Jurkat, Clone E6-1 (cell line): ENCODE results near the gene DEDD2. TPM values are rescaled to one million over a fixed set of nuclear protein-coding genes. Genes with fewer than 3 reads are reported as not detected.
A peak's percentile ranks its signal among the peaks of the same experiment; 100 is the strongest.
"Not testable (repeated sequence)": the region's sequence is repeated elsewhere in the genome, so short reads cannot be mapped to it uniquely, and the experiment has no call there.

Source experiments
- DNase-seq: peaks from one replicate; pipeline ENCODE4 v3.0.0-alpha.2; 2011; ENCODE audit warnings: low read depth, low spot score
- H3K4me3 ChIP-seq: 2 replicates; pipeline ENCODE4 v1.5.1; 2011; ENCODE audit warnings: mild to moderate bottlenecking, low read length, control low read depth, moderate library complexity
- polyA plus RNA-seq: library from polyadenylated mRNA; unstranded; fragments of >200 nt; gene quantifications from one replicate; pipeline ENCODE4 v1.2.1, GENCODE V29; 2012; ENCODE audit warnings: missing spikeins; ENCODE audit not compliant: insufficient read length, insufficient read depth

DEDD2 gene
- polyA plus RNA-seq = 37.5 TPM

- peak; percentile 97 for DNase-seq
- peak within 1 kb of the TSS; percentile 95 for H3K4me3 ChIP-seq
These were observed at the start of gene DEDD2 for GRCh38 chr19:42217520-42218437. TSS of gene DEDD2 (minus strand) at chr19:42217677. CDS start at chr19:42217007, 670 bp downstream.

GRCh38 chr19:42266928-42267603 lies 49.6 kb upstream of the DEDD2 start:
- H3K4me3 ChIP-seq, DNase-seq: not testable (repeated sequence)

GRCh38 chr19:42266105-42266504 lies 48.6 kb upstream of the DEDD2 start:
- DNase-seq, H3K4me3 ChIP-seq: not testable (repeated sequence)

- no peak for DNase-seq
- H3K4me3 ChIP-seq = no peak overlapping the region
These were observed 44.3 kb upstream of the DEDD2 start for GRCh38 chr19:42261763-42262162.

GRCh38 chr19:42257842-42258241 lies 40.4 kb upstream of the DEDD2 start:
- not testable (repeated sequence) for DNase-seq, H3K4me3 ChIP-seq

GRCh38 chr19:42255766-42256745 lies 38.6 kb upstream of the DEDD2 start:
- H3K4me3 ChIP-seq = peak overlapping the region; percentile 61
- DNase-seq = no peak

- H3K4me3 ChIP-seq = peak within 1 kb of the TSS; percentile 83
- peak; percentile 71 for DNase-seq
These were observed 37.6 kb upstream of the DEDD2 start, which contains the start of gene ERF for GRCh38 chr19:42254850-42255765. TSS of gene ERF (minus strand) at chr19:42255128. CDS start at chr19:42254999, 129 bp downstream.

- peak; percentile 70 for DNase-seq
- H3K4me3 ChIP-seq = peak overlapping the region; percentile 83
These were observed 36.8 kb upstream of the DEDD2 start for GRCh38 chr19:42254089-42254849.

GRCh38 chr19:42253245-42254088 lies 36.0 kb upstream of the DEDD2 start:
- peak overlapping the region; percentile 83 for H3K4me3 ChIP-seq
- DNase-seq = no peak

- DNase-seq = no peak
- peak overlapping the region; percentile 83 for H3K4me3 ChIP-seq
These were observed 35.1 kb upstream of the DEDD2 start for GRCh38 chr19:42252365-42253244.

- H3K4me3 ChIP-seq = no peak overlapping the region
- DNase-seq = no peak
These were observed 34.3 kb upstream of the DEDD2 start for GRCh38 chr19:42251572-42252358.

GRCh38 chr19:42250666-42251531 lies 33.4 kb upstream of the DEDD2 start:
- no peak overlapping the region for H3K4me3 ChIP-seq
- no peak for DNase-seq

- no peak for DNase-seq
- no peak overlapping the region for H3K4me3 ChIP-seq
These were observed 32.7 kb upstream of the DEDD2 start for GRCh38 chr19:42250183-42250665.

- H3K4me3 ChIP-seq = no peak overlapping the region
- DNase-seq = no peak
These were observed 32.3 kb upstream of the DEDD2 start for GRCh38 chr19:42249769-42250168.
